Lung (tissue), 12 donors: Measurements from ENCODE around the gene SLC37A1. TPM values are rescaled to one million over a fixed set of nuclear protein-coding genes. Genes with fewer than 3 reads are reported as not detected.

ENCODE experiments used
- ATAC-seq: fragments of 200-7000 bp; cut with Tn5 transposase; one replicate; pipeline ENCODE4 v1.9.1; 2020; ENCODE audit warnings: moderate number of reproducible peaks; ENCODE audit not compliant: insufficient read depth, low FRiP score
- DNase-seq, 3 donors: peaks; one replicate each; pipeline ENCODE4 v3.0.0-alpha.2; 2013 to 2017
- H3K27ac ChIP-seq, 2 donors: one replicate each; pipeline ENCODE4 v1.5.1; 2013; ENCODE audit warnings: mild to moderate bottlenecking in 2 of 2, moderate library complexity in 2 of 2, control low read depth in 1 of 2, inconsistent platforms in 1 of 2, low read depth in 1 of 2, low read length in 1 of 2
- H3K27me3 ChIP-seq, 3 donors: one replicate each; pipeline ENCODE4 v1.5.1; 2013; ENCODE audit warnings: low read length in 2 of 3; ENCODE audit not compliant: control insufficient read depth in 3 of 3, insufficient read depth in 3 of 3
- H3K36me3 ChIP-seq, 4 donors: one replicate each; pipeline ENCODE4 v1.5.1; 2013; ENCODE audit warnings: low read length in 4 of 4, mild to moderate bottlenecking in 1 of 4, moderate library complexity in 1 of 4; ENCODE audit not compliant: control insufficient read depth in 4 of 4, insufficient read depth in 4 of 4
- H3K4me1 ChIP-seq, 5 donors: one replicate each; pipeline ENCODE4 v1.5.1; 2013; ENCODE audit warnings: low read length in 5 of 5, mild to moderate bottlenecking in 2 of 5, moderate library complexity in 1 of 5; ENCODE audit not compliant: control insufficient read depth in 5 of 5, insufficient read depth in 5 of 5
- H3K4me3 ChIP-seq: one replicate; pipeline ENCODE4 v1.5.1; 2013; ENCODE audit warnings: mild to moderate bottlenecking, control low read depth, moderate library complexity
- H3K9ac ChIP-seq, 2 donors: one replicate each; pipeline ENCODE4 v1.5.1; 2013; ENCODE audit warnings: low read length in 2 of 2, control low read depth in 1 of 2; ENCODE audit not compliant: insufficient read depth in 1 of 2
- H3K9me3 ChIP-seq, 4 donors: one replicate each; pipeline ENCODE4 v1.5.1; 2013; ENCODE audit warnings: low read length in 3 of 4, mild to moderate bottlenecking in 1 of 4, moderate library complexity in 1 of 4; ENCODE audit not compliant: control insufficient read depth in 4 of 4, insufficient read depth in 3 of 4
- WGBS, 2 donors: extraction: QIAGEN DNeasy Blood & Tissue Kit; methylation state at CpG; one replicate each; pipeline ENCODE4 v1.1.7; 2013; 5-methylcytosine and 5-hydroxymethylcytosine counted together
- polyA plus RNA-seq, 2 donors: library from polyadenylated mRNA; stranded (reverse); fragments of 200-250 nt; gene quantifications; one replicate each; pipeline ENCODE4 v1.2.1, GENCODE V29; 2013
- total RNA-seq, 2 donors: library from RNA; depleted of rRNA in 1 of 2; stranded (reverse); fragments of >200 nt in 1 of 2; gene quantifications; one replicate each; pipeline ENCODE4 v1.2.1, GENCODE V29; 2014 to 2021
- TF ChIP-seq, protein P1 (sequence below): IDR thresholded peaks from 2 replicates; pipeline ENCODE4 v1.5.1; 2012; ENCODE audit warnings: mild to moderate bottlenecking; ENCODE audit errors: control extremely low read depth, extremely low read depth
- donor health status: control.
- donor health status: control.
- donor health status: Bipolar disorder and iron deficiency.
- donor health status: healthy.
- donor health status: DM: yes; HTN: yes; CAD: no.

SLC37A1 gene
- total and polyA plus RNA-seq, 4 donors: 13.3 to 29.5 (median 19.6) TPM

DNA sequence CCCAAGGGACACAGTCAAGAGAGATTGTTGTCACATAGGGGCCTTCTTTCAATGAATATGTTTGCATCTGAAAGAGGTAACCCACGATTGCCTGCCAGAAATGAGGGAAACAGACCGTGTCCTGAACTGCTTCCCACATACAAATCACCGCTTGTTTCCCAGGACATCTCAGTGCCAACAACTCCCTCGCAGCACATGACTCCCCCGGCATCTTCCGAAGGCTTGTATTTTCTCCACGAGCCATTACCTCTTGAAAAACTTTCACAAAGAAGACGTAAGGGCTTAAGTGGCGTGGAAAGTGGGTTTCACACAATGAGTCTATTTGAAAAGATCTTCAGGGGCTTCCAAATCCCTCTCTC lies 108.1 kb downstream of the SLC37A1 start:
- ATAC-seq (no peak), DNase-seq (no peak)
- 83% methylated on average over 9 of the region's 9 CpGs for WGBS, 2 donors
- Histone ChIP-seq H3K27me3 (peaks cover 0 to 10% (median 7%) of the 10 kb centered on the region in 3 donors), H3K4me1 (peaks cover 0 to 6% (median 0%) of the 10 kb centered on the region in 5 donors), H3K9ac (no peak overlapping the region), H3K4me3 (no peak overlapping the region), H3K36me3 (no peaks in the 10 kb centered on the region), H3K9me3 (no peaks in the 10 kb centered on the region), H3K27ac (no peak overlapping the region)
- TF ChIP-seq, protein P1, sequence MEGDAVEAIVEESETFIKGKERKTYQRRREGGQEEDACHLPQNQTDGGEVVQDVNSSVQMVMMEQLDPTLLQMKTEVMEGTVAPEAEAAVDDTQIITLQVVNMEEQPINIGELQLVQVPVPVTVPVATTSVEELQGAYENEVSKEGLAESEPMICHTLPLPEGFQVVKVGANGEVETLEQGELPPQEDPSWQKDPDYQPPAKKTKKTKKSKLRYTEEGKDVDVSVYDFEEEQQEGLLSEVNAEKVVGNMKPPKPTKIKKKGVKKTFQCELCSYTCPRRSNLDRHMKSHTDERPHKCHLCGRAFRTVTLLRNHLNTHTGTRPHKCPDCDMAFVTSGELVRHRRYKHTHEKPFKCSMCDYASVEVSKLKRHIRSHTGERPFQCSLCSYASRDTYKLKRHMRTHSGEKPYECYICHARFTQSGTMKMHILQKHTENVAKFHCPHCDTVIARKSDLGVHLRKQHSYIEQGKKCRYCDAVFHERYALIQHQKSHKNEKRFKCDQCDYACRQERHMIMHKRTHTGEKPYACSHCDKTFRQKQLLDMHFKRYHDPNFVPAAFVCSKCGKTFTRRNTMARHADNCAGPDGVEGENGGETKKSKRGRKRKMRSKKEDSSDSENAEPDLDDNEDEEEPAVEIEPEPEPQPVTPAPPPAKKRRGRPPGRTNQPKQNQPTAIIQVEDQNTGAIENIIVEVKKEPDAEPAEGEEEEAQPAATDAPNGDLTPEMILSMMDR: no peak

DNA sequence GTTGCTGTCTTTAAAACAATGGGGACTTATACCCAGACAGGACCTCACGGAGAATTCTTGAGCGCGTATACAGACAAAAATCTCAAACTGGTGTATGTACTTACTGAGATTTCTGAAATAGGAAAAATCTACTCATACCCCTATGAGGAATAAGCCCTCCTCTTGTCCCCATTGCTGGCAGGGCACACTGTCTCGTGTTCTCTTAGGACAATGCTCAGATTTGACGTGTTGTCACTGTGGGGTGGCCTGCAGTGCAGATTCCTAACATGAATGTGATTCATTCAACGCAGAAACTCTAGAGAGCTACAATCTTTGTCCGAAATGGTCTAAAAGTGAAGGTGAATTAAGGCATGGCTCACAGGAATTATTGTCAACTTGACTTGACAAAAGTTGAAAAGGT lies 108.6 kb downstream of the SLC37A1 start:
- 93 to 95% methylated on average over 7 of the region's 7 CpGs for WGBS, 2 donors
- ATAC-seq: no peak
- peaks cover 0 to 6% (median 0%) of the 10 kb centered on the region in 5 donors for H3K4me1 ChIP-seq
- no peaks in the 10 kb centered on the region for H3K36me3 ChIP-seq
- no peak overlapping the region for H3K27ac ChIP-seq
- no peak overlapping the region for H3K4me3 ChIP-seq
- H3K9me3 ChIP-seq: no peaks in the 10 kb centered on the region
- H3K9ac ChIP-seq: no peak overlapping the region
- peaks cover 0 to 10% (median 7%) of the 10 kb centered on the region in 3 donors for H3K27me3 ChIP-seq
- DNase-seq: no peak
- TF ChIP-seq, protein P1: no peak

DNA sequence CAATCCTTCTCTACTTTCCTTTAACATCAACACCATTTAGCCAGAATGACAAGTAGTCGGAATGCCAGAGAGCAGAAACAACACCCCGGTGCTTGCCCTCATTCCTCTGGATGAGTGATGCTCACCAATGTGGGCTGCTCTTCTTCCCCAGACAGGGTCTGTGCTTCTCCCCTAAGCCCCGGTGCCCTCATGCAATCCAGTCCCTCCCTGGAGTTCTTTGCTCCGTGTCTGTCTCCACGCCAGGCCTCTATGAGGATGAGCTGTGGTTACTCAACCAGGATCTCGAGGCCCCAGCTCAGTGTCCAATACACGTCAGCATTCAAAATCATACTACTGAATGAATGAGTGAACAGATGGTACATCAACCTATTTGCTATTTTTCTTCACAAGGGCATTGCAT lies 110.0 kb downstream of the SLC37A1 start:
- no peaks in the 10 kb centered on the region for H3K9me3 ChIP-seq
- ATAC-seq: no peak
- no peaks in the 10 kb centered on the region for H3K36me3 ChIP-seq
- H3K9ac ChIP-seq: no peak overlapping the region
- peaks cover 0 to 3% (median 0%) of the 10 kb centered on the region in 3 donors for H3K27me3 ChIP-seq
- TF ChIP-seq, protein P1: no peak
- no peak for DNase-seq
- H3K27ac ChIP-seq: no peak overlapping the region
- peaks cover 0 to 6% (median 0%) of the 10 kb centered on the region in 5 donors for H3K4me1 ChIP-seq
- 80% methylated on average over 7 of the region's 7 CpGs for WGBS, 2 donors
- no peak overlapping the region for H3K4me3 ChIP-seq
